Measurements from ENCODE around the gene FKBP9. TPM values are rescaled to one million over a fixed set of nuclear protein-coding genes. Genes with fewer than 3 reads are reported as not detected.

The FKBP9 gene
- total and polyA plus RNA-seq, 2 of the 8 experiments (the other 6 are each of a cell fraction or from before 2014, with no cell fraction given): 7.2 to 10.1 TPM

GRCh38 chr7:32941681-32942414 lies 15.4 kb upstream of the FKBP9 start (continued):
- TF ChIP-seq SAP30 (IDR thresholded peaks at IDR 0.05; ENCODE audit: insufficient read depth, insufficient replicate concordance, low read length) (no peak), NANOG (IDR thresholded peaks at IDR 0.05; ENCODE audit: insufficient read depth, low read depth, low read length, poor library complexity, severe bottlenecking) (no peak), NRF1 (IDR thresholded peaks at IDR 0.05; ENCODE audit: low read depth, low read length) (no peak)

Measured in H1 (cell line).